Right lobe of liver (tissue), 6 donors: ENCODE data around the gene VAC14. TPM values are rescaled to one million over a fixed set of nuclear protein-coding genes. Genes with fewer than 3 reads are reported as not detected.
"Not testable (repeated sequence)": the region's sequence is repeated elsewhere in the genome, so short reads cannot be mapped to it uniquely, and the experiment has no call there.

Source experiments
- ATAC-seq, 4 donors: fragments of 200-7000 bp; cut with Tn5 transposase; one replicate each; pipeline ENCODE4 v1.9.1; 2020; ENCODE audit warnings: mild to moderate bottlenecking in 4 of 4, moderate library complexity in 4 of 4
- DNase-seq, 3 donors: peaks; one replicate each; pipeline ENCODE4 v3.0.0-alpha.2; 2020
- H3K27ac ChIP-seq, 3 donors: fragments of 200-600 bp; one replicate each; pipeline ENCODE4 v1.8.0; 2022
- H3K27me3 ChIP-seq, 2 donors: fragments of 200-600 bp; one replicate each; pipeline ENCODE4 v1.8.0; 2022
- H3K36me3 ChIP-seq, 4 donors: fragments of 200-600 bp; sonication (generic) in 1 of 4; one replicate each; pipeline versions ENCODE4 v1.5.1 to v1.8.0; 2017 to 2022; ENCODE audit warnings: control low read depth in 1 of 4
- H3K4me1 ChIP-seq, 4 donors: fragments of 200-600 bp; sonication (generic) in 1 of 4; one replicate each; pipeline versions ENCODE4 v1.5.1 to v1.8.0; 2017 to 2022; ENCODE audit warnings: control low read depth in 1 of 4
- H3K4me3 ChIP-seq, 3 donors: fragments of 200-600 bp; one replicate each; pipeline ENCODE4 v1.8.0; 2022
- H3K9me3 ChIP-seq, 4 donors: fragments of 200-600 bp; sonication (generic) in 1 of 4; one replicate each; pipeline versions ENCODE4 v1.5.1 to v1.8.0; 2017 to 2022; ENCODE audit warnings: control low read depth in 1 of 4
- CTCF ChIP-seq, 4 donors: fragments of 200-600 bp in 3 of 4; fragments of 450-650 bp in 1 of 4; IDR thresholded peaks; one replicate each; pipeline versions ENCODE4 v1.5.1 to v1.8.0; 2016 to 2022; ENCODE audit warnings: antibody characterized with exemption in 4 of 4, mild to moderate bottlenecking in 2 of 4
- POLR2A ChIP-seq: fragments of 450-650 bp; IDR thresholded peaks from one replicate; pipeline ENCODE4 v1.6.1; 2017; ENCODE audit warnings: antibody characterized with exemption, mild to moderate bottlenecking
- WGBS: methylation state at CpG from one replicate; pipeline ENCODE4 v1.1.6; 2018; ENCODE audit warnings: low coverage, low lambda C conversion rate; ENCODE audit not compliant: insufficient coverage; ENCODE audit errors: missing lambda C conversion rate; 5-methylcytosine and 5-hydroxymethylcytosine counted together
- intact Hi-C, 2 donors: fragments of 100-400 bp; cut with DNase I; formaldehyde crosslinking; loops; one replicate each; pipeline versions ENCODE4 v1.11.2 to v1.14.1; 2022
- total RNA-seq, 6 experiments: library from RNA; depleted of rRNA in 2 of 6; stranded (reverse); fragments of >200 nt in 2 of 6; fragmentation: NEBNext Ultra II Directional in 3 of 6; extraction: Animal tissue kit (Norgen Biotek cat#: 25700) in 3 of 6; gene quantifications; one replicate each; pipeline versions ENCODE4 v1.1.0 to v1.2.4, GENCODE V29; 2016 to 2023
- donor health status: DM: no; HTN: yes; CAD: no.
- donor health status: DM: no; HTN: no; CAD: no.
- donor health status: DM: no; HTN: no; CAD: no.
- donor health status: DM: no; HTN: yes; CAD: no.
- donor health status: DM: no; HTN: yes; CAD: no.

The VAC14 gene
- total RNA-seq, 6 experiments from 2014 or later = 14.3 to 40.2 (median 23.4) TPM

- H3K27ac ChIP-seq = no peak overlapping the region
- no peak for TF ChIP-seq POLR2A
- no peak for TF ChIP-seq CTCF (IDR thresholded peaks at IDR 0.05)
- 88% methylated on average over 5 of the region's 14 CpGs for WGBS
- H3K4me1 ChIP-seq = peaks cover 0 to 10% (median 4%) of the 10 kb centered on the region in 4 donors
- peaks cover under 1 to 74% (median 40%) of the 10 kb centered on the region in 4 donors for H3K36me3 ChIP-seq
- no peak for ATAC-seq
- H3K27me3 ChIP-seq = no peaks in the 10 kb centered on the region
- intact Hi-C loops = loop anchor here in 1 of 2 donors (5.0 kb wide), 1 partner anchor 80 kb away; no protein-coding TSS in a partner anchor
- no peak overlapping the region for H3K4me3 ChIP-seq
- DNase-seq = peak in 1 of 3 donors; percentile 50
- no peaks in the 10 kb centered on the region for H3K9me3 ChIP-seq
These were observed 124.1 kb downstream of the VAC14 start for GRCh38 chr16:70676675-70677498.

GRCh38 chr16:70675851-70676513 lies 125.0 kb downstream of the VAC14 start:
- H3K4me1 ChIP-seq = peaks cover 0 to 1% (median 0%) of the 10 kb centered on the region in 4 donors
- TF ChIP-seq CTCF (IDR thresholded peaks at IDR 0.05) (no peak), POLR2A (no peak)
- H3K4me3 ChIP-seq = no peak overlapping the region
- peaks cover 4 to 83% (median 47%) of the 10 kb centered on the region in 4 donors for H3K36me3 ChIP-seq
- intact Hi-C loops = loop anchor here in 1 of 2 donors (5.0 kb wide), 1 partner anchor 81 kb away; no protein-coding TSS in a partner anchor
- H3K9me3 ChIP-seq = no peaks in the 10 kb centered on the region
- DNase-seq (peak in 1 of 3 donors; percentile 35), ATAC-seq (peak in 1 of 4 donors; percentile 5)
- WGBS = 18% methylated on average over 1 of the region's 7 CpGs
- H3K27ac ChIP-seq = no peak overlapping the region
- no peaks in the 10 kb centered on the region for H3K27me3 ChIP-seq

- DNase-seq = peak in 1 of 3 donors; percentile 48
- no peak overlapping the region for H3K4me3 ChIP-seq
- H3K27ac ChIP-seq = no peak overlapping the region
- no peak for ATAC-seq
- TF ChIP-seq CTCF (IDR thresholded peaks at IDR 0.05) = no peak
- TF ChIP-seq POLR2A = no peak
- peaks cover 15 to 87% (median 57%) of the 10 kb centered on the region in 4 donors for H3K36me3 ChIP-seq
- no peaks in the 10 kb centered on the region for H3K4me1 ChIP-seq
- H3K27me3 ChIP-seq = no peaks in the 10 kb centered on the region
- intact Hi-C loops = loop anchor here in 1 of 2 donors (5.0 kb wide), 1 partner anchor 83 kb away; no protein-coding TSS in a partner anchor
- 75% methylated on average over 8 of the region's 18 CpGs for WGBS
- no peaks in the 10 kb centered on the region for H3K9me3 ChIP-seq
These were observed 126.5 kb downstream of the VAC14 start for GRCh38 chr16:70674221-70675014.

DNA sequence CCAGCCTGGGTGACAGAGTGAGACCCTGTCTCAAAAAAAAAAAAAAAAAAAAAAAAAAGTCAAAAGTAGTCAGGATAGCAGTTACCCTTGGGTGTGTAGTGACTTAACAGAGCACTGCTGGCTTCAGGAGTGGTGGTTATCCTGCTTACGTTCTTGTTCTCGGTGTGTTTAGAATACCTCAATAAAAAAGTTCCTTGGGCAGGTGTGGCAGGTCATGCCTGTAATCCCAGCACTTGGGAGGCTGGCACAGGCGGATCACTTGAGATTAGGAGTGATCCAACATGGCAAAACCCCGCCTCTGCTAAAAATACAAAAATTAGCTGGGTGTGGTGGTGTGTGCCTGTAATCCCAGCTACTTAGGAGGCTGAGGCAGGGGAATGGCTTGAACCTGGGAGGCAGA lies 130.0 kb downstream of the VAC14 start:
- H3K4me1 ChIP-seq, H3K27me3 ChIP-seq, intact Hi-C loops, H3K9me3 ChIP-seq, ATAC-seq, H3K4me3 ChIP-seq, H3K27ac ChIP-seq: not testable (repeated sequence)
- peak in 1 of 3 donors; percentile 3 for DNase-seq
- WGBS = 100% methylated on average over 3 of the region's 4 CpGs
- peaks cover 15 to 78% (median 54%) of the 10 kb centered on the region in 4 donors for H3K36me3 ChIP-seq
